Measurements from ENCODE around the gene ELOVL7.

ELOVL7 gene

DNA sequence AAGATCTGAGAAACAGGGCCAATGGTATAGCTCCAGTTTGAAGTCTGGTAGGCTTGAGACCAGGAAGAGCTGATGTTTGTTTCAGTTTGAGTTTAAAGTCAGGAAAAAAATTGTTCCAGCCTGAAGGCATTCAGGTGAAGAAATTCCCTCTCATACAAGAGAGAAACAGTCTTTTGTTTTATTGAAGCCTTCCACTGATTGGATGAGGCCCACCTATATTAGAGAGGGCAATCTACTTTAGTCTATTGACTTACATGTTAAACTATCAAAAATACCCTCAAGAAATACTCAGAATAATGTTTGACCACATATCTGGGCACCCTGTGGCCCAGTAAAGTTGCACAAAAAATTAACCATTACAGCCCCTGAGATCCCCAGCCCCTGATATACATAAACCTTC is 138.9 kb downstream of the ELOVL7 start:
- DNase-seq, result no peak

DNA sequence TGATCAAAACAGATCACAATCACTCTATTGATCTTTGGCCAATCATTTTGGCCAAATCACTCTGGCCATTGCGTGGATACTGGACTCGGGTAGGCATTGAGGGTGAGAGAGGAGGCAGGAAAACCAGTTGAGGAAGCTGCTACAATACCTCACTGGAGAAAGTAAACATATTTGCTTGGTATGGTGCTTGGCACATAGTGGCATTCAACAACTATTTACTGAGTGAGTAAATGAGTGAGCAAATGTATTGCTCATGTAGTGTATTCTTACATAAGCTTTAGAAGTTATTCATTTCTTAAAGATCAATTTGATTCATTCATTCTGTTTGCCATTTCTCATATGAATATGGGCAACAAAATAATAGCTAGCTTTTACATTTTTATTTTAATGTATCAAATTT is 140.1 kb downstream of the ELOVL7 start:
- no peak for DNase-seq
